Neutrophil (primary cell): ENCODE measurements around the gene PLAC8L1.

Experiments used
- H3K27ac ChIP-seq: fragments of 200-600 bp; sonication (generic); 2 replicates; pipeline ENCODE4 v1.5.1; 2016; ENCODE audit warnings: mild to moderate bottlenecking, moderate library complexity
- H3K27me3 ChIP-seq: fragments of 200-600 bp; sonication (generic); 2 replicates; pipeline ENCODE4 v1.6.0; 2016; ENCODE audit warnings: mild to moderate bottlenecking
- H3K36me3 ChIP-seq: fragments of 200-600 bp; sonication (generic); 2 replicates; pipeline ENCODE4 v1.5.1; 2017
- H3K4me1 ChIP-seq, 2 experiments: fragments of 200-600 bp in 1 of 2; sonication (generic) in 1 of 2; 1 replicate in 1 of 2; 2 replicates in 1 of 2; pipeline versions ENCODE4 v1.5.1 to v1.6.1; 2013 to 2016; ENCODE audit warnings: low read depth in 1 of 2, low read length in 1 of 2, mild to moderate bottlenecking in 1 of 2, moderate library complexity in 1 of 2; ENCODE audit not compliant: control insufficient read depth in 1 of 2, insufficient read depth in 1 of 2
- H3K4me3 ChIP-seq, 2 experiments: fragments of 200-600 bp in 1 of 2; sonication (generic) in 1 of 2; 1 replicate in 1 of 2; 2 replicates in 1 of 2; pipeline ENCODE4 v1.5.1; 2013 to 2016; ENCODE audit warnings: low read depth in 1 of 2, low read length in 1 of 2, mild to moderate bottlenecking in 1 of 2, moderate library complexity in 1 of 2
- H3K9me3 ChIP-seq: fragments of 200-600 bp; sonication (generic); 2 replicates; pipeline ENCODE4 v1.5.1; 2016
- TF ChIP-seq, protein P1 (sequence below): fragments of 200-600 bp; sonication (generic); IDR thresholded peaks from 2 replicates; pipeline ENCODE4 v1.5.1; 2016; ENCODE audit warnings: antibody characterized with exemption

Gene PLAC8L1

DNA sequence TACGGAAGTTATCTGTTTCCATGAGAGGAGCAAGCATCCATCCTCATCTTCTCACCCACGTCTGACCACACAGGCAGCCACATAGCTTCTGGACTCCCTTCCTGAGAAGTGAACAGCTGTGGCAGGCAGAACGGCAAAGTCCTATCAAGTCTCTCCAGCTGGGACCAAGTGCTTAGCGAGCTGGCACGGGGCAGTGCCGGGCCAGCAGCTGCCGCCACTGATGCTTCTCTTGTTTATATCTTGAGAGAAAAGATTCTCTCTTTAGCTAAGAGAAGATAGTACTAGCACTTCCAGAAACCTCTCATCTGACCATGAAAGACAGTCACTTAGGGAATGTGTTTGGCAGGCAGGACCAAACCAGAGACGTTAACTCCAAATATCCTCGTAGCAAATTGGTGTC lies 37.2 kb downstream of the PLAC8L1 start:
- Histone ChIP-seq H3K4me1 (no peaks in the 10 kb centered on the region), H3K27me3 (no peaks in the 10 kb centered on the region), H3K4me3 (no peak overlapping the region), H3K36me3 (no peaks in the 10 kb centered on the region), H3K27ac (no peak overlapping the region), H3K9me3 (no peaks in the 10 kb centered on the region)
- TF ChIP-seq, protein P1, sequence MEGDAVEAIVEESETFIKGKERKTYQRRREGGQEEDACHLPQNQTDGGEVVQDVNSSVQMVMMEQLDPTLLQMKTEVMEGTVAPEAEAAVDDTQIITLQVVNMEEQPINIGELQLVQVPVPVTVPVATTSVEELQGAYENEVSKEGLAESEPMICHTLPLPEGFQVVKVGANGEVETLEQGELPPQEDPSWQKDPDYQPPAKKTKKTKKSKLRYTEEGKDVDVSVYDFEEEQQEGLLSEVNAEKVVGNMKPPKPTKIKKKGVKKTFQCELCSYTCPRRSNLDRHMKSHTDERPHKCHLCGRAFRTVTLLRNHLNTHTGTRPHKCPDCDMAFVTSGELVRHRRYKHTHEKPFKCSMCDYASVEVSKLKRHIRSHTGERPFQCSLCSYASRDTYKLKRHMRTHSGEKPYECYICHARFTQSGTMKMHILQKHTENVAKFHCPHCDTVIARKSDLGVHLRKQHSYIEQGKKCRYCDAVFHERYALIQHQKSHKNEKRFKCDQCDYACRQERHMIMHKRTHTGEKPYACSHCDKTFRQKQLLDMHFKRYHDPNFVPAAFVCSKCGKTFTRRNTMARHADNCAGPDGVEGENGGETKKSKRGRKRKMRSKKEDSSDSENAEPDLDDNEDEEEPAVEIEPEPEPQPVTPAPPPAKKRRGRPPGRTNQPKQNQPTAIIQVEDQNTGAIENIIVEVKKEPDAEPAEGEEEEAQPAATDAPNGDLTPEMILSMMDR, result no peak

DNA sequence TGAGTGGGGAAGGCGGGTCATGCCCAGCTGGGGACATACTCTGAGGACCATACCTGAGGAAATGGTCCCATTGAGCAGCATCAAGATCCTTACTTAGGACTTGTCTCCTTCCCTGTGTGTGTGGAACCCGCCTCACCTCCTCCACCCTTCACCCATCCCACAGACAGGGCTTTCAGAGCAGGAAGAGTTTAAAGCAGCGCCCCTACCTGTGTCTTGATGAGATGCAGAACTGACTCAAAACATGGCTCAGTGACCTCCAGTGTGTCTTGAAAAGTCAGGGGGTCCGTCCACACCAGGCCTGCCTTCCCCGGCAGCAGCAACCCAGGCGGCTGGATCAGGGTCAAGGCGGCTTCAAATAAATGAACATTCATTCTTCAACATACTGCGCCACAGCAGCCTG lies 38.4 kb downstream of the PLAC8L1 start:
- Histone ChIP-seq H3K4me1 (no peaks in the 10 kb centered on the region), H3K4me3 (no peak overlapping the region), H3K36me3 (no peaks in the 10 kb centered on the region), H3K9me3 (no peaks in the 10 kb centered on the region), H3K27me3 (no peaks in the 10 kb centered on the region), H3K27ac (no peak overlapping the region)
- TF ChIP-seq, protein P1, result no peak

DNA sequence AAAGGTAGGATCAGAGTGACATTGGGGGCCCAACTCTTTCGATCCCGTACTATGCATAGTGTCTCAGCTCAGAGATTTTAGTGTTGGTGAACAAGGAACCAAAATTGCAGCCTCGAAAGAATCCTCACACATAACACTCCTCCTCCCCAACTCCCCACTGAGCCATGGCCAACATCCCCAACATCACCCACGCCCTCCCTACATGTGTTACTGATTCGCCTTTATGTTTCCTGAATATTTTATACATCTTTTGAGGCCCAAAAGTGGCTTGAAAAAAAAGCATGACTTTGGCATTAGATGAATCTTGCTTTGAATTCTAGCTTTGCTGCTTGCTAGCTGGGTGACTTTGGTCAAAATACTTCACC lies 45.2 kb downstream of the PLAC8L1 start:
- H3K27ac ChIP-seq, result no peak overlapping the region
- no peaks in the 10 kb centered on the region for H3K9me3 ChIP-seq
- no peak overlapping the region for H3K4me3 ChIP-seq
- H3K4me1 ChIP-seq, result no peaks in the 10 kb centered on the region
- no peaks in the 10 kb centered on the region for H3K36me3 ChIP-seq
- H3K27me3 ChIP-seq, result peaks cover 38% of the 10 kb centered on the region
- TF ChIP-seq, protein P1, result no peak

DNA sequence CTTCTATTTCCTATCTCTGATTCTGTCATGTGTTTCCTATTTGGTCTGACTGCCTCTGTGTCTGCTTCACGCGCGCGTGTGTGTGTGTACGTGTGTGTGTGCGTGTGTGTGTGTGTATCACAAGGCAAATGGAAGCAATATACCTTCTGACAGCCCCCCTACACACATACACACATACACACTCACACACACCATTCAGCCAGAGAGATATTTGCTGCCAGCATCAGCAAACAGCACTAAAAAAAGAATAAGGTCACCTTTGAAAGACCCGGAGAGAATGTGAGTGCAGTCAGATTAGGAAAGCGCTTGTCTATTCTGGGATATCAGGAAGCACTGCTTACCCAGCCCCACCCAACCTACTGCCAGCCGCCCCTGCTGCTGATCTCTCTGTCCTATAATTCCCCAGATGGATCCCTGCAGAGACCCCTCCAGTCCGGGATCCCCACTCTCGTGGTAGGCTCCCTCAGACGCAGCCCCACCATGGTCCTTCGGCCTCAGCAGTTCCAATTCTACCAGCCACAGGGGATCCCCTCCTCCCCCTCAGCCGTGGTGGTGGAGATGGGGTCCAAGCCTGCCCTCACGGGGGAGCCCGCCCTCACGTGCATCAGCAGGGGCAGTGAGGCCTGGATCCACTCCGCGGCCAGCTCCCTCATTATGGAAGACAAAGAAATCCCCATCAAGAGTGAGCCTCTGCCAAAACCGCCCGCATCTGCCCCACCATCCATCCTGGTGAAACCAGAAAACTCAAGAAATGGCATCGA lies 45.7 kb downstream of the PLAC8L1 start:
- H3K4me3 ChIP-seq, result no peak overlapping the region
- H3K27ac ChIP-seq, result no peak overlapping the region
- TF ChIP-seq, protein P1, result no peak
- no peaks in the 10 kb centered on the region for H3K36me3 ChIP-seq
- peaks cover 38% of the 10 kb centered on the region for H3K27me3 ChIP-seq
- H3K9me3 ChIP-seq, result no peaks in the 10 kb centered on the region
- no peaks in the 10 kb centered on the region for H3K4me1 ChIP-seq

DNA sequence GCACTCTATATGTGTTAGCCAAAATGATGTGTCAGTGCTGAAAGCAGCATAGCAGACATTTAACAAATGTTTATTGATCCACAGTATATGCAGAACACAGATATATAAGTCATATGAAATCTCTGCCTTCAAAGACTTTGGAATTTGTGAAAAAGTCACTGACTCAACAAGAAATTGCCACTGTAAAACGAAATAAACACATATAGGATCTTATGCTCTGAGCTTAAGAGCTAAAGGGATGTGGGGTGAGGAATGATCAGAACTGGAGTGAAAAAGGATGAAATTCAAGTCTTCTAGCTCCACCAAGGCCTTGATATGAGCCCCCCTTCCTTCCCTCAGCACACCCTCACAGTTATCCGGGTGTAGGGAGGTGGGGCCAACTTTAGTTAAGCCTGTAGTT lies 49.9 kb downstream of the PLAC8L1 start:
- Histone ChIP-seq H3K4me1 (no peaks in the 10 kb centered on the region), H3K4me3 (no peak overlapping the region), H3K9me3 (no peaks in the 10 kb centered on the region), H3K27me3 (peaks cover 38% of the 10 kb centered on the region), H3K27ac (no peak overlapping the region), H3K36me3 (no peaks in the 10 kb centered on the region)
- TF ChIP-seq, protein P1, result no peak
